ENCODE results near the gene FZD10. TPM values are rescaled to one million over a fixed set of nuclear protein-coding genes. Genes with fewer than 3 reads are reported as not detected.

FZD10 gene
- total RNA-seq, 1 donor from 2014 or later = not detected

GRCh38 chr12:130126023-130126432 is 36.2 kb upstream of the FZD10 start:
- Mint-ChIP-seq H3K4me1 (ENCODE audit: low read depth) (no peaks in the 10 kb centered on the region), H3K36me3 (ENCODE audit: low read depth) (no peaks in the 10 kb centered on the region), H3K27me3 (ENCODE audit: insufficient read depth) (peaks cover 5% of the 10 kb centered on the region), H3K4me3 (no peak overlapping the region), H3K9me3 (no peaks in the 10 kb centered on the region), H3K27ac (no peak overlapping the region)
- DNase-seq (ENCODE audit: low spot score) = no peak
- intact Hi-C loops (cut with micrococcal nuclease) = no loop called here

GRCh38 chr12:130127532-130127911 is 34.7 kb upstream of the FZD10 start:
- Mint-ChIP-seq H3K9me3 (no peaks in the 10 kb centered on the region), H3K4me3 (no peak overlapping the region), H3K27me3 (ENCODE audit: insufficient read depth) (peaks cover 3% of the 10 kb centered on the region), H3K27ac (no peak overlapping the region), H3K36me3 (ENCODE audit: low read depth) (no peaks in the 10 kb centered on the region), H3K4me1 (ENCODE audit: low read depth) (no peaks in the 10 kb centered on the region)
- intact Hi-C loops (cut with micrococcal nuclease) = no loop called here
- no peak for DNase-seq (ENCODE audit: low spot score)

- H3K27ac Mint-ChIP-seq = no peak overlapping the region
- H3K27me3 Mint-ChIP-seq (ENCODE audit: insufficient read depth) = peaks cover 3% of the 10 kb centered on the region
- H3K9me3 Mint-ChIP-seq = no peaks in the 10 kb centered on the region
- no peaks in the 10 kb centered on the region for H3K36me3 Mint-ChIP-seq (ENCODE audit: low read depth)
- H3K4me1 Mint-ChIP-seq (ENCODE audit: low read depth) = no peaks in the 10 kb centered on the region
- DNase-seq (ENCODE audit: low spot score) = no peak
- H3K4me3 Mint-ChIP-seq = no peak overlapping the region
- intact Hi-C loops (cut with micrococcal nuclease) = no loop called here
Observed at GRCh38 chr12:130127912-130128789, 34.1 kb upstream of the FZD10 start.

- DNase-seq (ENCODE audit: low spot score) = no peak
- H3K9me3 Mint-ChIP-seq = no peaks in the 10 kb centered on the region
- peaks cover 3% of the 10 kb centered on the region for H3K27me3 Mint-ChIP-seq (ENCODE audit: insufficient read depth)
- no peak overlapping the region for H3K27ac Mint-ChIP-seq
- intact Hi-C loops (cut with micrococcal nuclease) = no loop called here
- no peaks in the 10 kb centered on the region for H3K4me1 Mint-ChIP-seq (ENCODE audit: low read depth)
- H3K36me3 Mint-ChIP-seq (ENCODE audit: low read depth) = no peaks in the 10 kb centered on the region
- no peak overlapping the region for H3K4me3 Mint-ChIP-seq
Observed at GRCh38 chr12:130128790-130129735, 33.2 kb upstream of the FZD10 start.

- Mint-ChIP-seq H3K27me3 (ENCODE audit: insufficient read depth) (peaks cover 3% of the 10 kb centered on the region), H3K4me3 (no peak overlapping the region), H3K9me3 (peaks cover 7% of the 10 kb centered on the region), H3K4me1 (ENCODE audit: low read depth) (no peaks in the 10 kb centered on the region), H3K36me3 (ENCODE audit: low read depth) (no peaks in the 10 kb centered on the region), H3K27ac (no peak overlapping the region)
- DNase-seq (ENCODE audit: low spot score) = no peak
- intact Hi-C loops (cut with micrococcal nuclease) = no loop called here
Observed at GRCh38 chr12:130130346-130130745, 31.9 kb upstream of the FZD10 start.

GRCh38 chr12:130131025-130131424 is 31.2 kb upstream of the FZD10 start:
- H3K4me1 Mint-ChIP-seq (ENCODE audit: low read depth) = no peaks in the 10 kb centered on the region
- peaks cover 8% of the 10 kb centered on the region for H3K9me3 Mint-ChIP-seq
- intact Hi-C loops (cut with micrococcal nuclease) = no loop called here
- no peak for DNase-seq (ENCODE audit: low spot score)
- no peaks in the 10 kb centered on the region for H3K27me3 Mint-ChIP-seq (ENCODE audit: insufficient read depth)
- H3K36me3 Mint-ChIP-seq (ENCODE audit: low read depth) = no peaks in the 10 kb centered on the region
- H3K4me3 Mint-ChIP-seq = no peak overlapping the region
- no peak overlapping the region for H3K27ac Mint-ChIP-seq

GRCh38 chr12:130131801-130132200 is 30.5 kb upstream of the FZD10 start:
- DNase-seq (ENCODE audit: low spot score) = no peak
- H3K27me3 Mint-ChIP-seq (ENCODE audit: insufficient read depth) = no peaks in the 10 kb centered on the region
- intact Hi-C loops (cut with micrococcal nuclease) = no loop called here
- peaks cover 8% of the 10 kb centered on the region for H3K9me3 Mint-ChIP-seq
- H3K27ac Mint-ChIP-seq = no peak overlapping the region
- H3K4me1 Mint-ChIP-seq (ENCODE audit: low read depth) = no peaks in the 10 kb centered on the region
- H3K36me3 Mint-ChIP-seq (ENCODE audit: low read depth) = no peaks in the 10 kb centered on the region
- H3K4me3 Mint-ChIP-seq = no peak overlapping the region

- DNase-seq (ENCODE audit: low spot score) = no peak
- Mint-ChIP-seq H3K27ac (no peak overlapping the region), H3K9me3 (peaks cover 8% of the 10 kb centered on the region), H3K4me3 (no peak overlapping the region), H3K4me1 (ENCODE audit: low read depth) (no peaks in the 10 kb centered on the region), H3K27me3 (ENCODE audit: insufficient read depth) (no peaks in the 10 kb centered on the region), H3K36me3 (ENCODE audit: low read depth) (no peaks in the 10 kb centered on the region)
- intact Hi-C loops (cut with micrococcal nuclease) = no loop called here
Observed at GRCh38 chr12:130132831-130133511, 29.3 kb upstream of the FZD10 start.

- Mint-ChIP-seq H3K36me3 (ENCODE audit: low read depth) (no peaks in the 10 kb centered on the region), H3K9me3 (peaks cover 8% of the 10 kb centered on the region), H3K4me3 (no peak overlapping the region), H3K27ac (no peak overlapping the region), H3K27me3 (ENCODE audit: insufficient read depth) (no peaks in the 10 kb centered on the region), H3K4me1 (ENCODE audit: low read depth) (no peaks in the 10 kb centered on the region)
- intact Hi-C loops (cut with micrococcal nuclease) = no loop called here
- DNase-seq (ENCODE audit: low spot score) = no peak
Observed at GRCh38 chr12:130133851-130134562, 28.3 kb upstream of the FZD10 start.

GRCh38 chr12:130134563-130134915 is 27.7 kb upstream of the FZD10 start:
- Mint-ChIP-seq H3K36me3 (ENCODE audit: low read depth) (no peaks in the 10 kb centered on the region), H3K9me3 (peaks cover 8% of the 10 kb centered on the region), H3K27ac (no peak overlapping the region), H3K4me3 (no peak overlapping the region), H3K27me3 (ENCODE audit: insufficient read depth) (no peaks in the 10 kb centered on the region), H3K4me1 (ENCODE audit: low read depth) (no peaks in the 10 kb centered on the region)
- DNase-seq (ENCODE audit: low spot score) = no peak
- intact Hi-C loops (cut with micrococcal nuclease) = no loop called here

GRCh38 chr12:130136509-130137039 is 25.7 kb upstream of the FZD10 start:
- peaks cover 8% of the 10 kb centered on the region for H3K9me3 Mint-ChIP-seq
- intact Hi-C loops (cut with micrococcal nuclease) = no loop called here
- no peaks in the 10 kb centered on the region for H3K36me3 Mint-ChIP-seq (ENCODE audit: low read depth)
- H3K27ac Mint-ChIP-seq = no peak overlapping the region
- DNase-seq (ENCODE audit: low spot score) = no peak
- no peak overlapping the region for H3K4me3 Mint-ChIP-seq
- no peaks in the 10 kb centered on the region for H3K4me1 Mint-ChIP-seq (ENCODE audit: low read depth)
- no peaks in the 10 kb centered on the region for H3K27me3 Mint-ChIP-seq (ENCODE audit: insufficient read depth)

All from activated T-helper 1 cell treated with anti-CD3 and anti-CD28 coated beads, Interleukin-12 subunit alpha, Interleukin-12 subunit beta, Interleukin-2, Interleukin-4 antibody, amounts not matched to agents 30 ng/mL and 10 ng/mL and 1 ng/mL, durations not matched to agents 14 hours and 24 hours and 36 hours (primary cell).